H1 (cell line): ENCODE measurements around the gene ZNF646. TPM values are rescaled to one million over a fixed set of nuclear protein-coding genes. Genes with fewer than 3 reads are reported as not detected.

ENCODE experiments used
- ATF2 ChIP-seq: IDR thresholded peaks from 2 replicates; pipeline ENCODE4 v1.6.1; 2012; ENCODE audit warnings: low read length, inconsistent platforms
- ATF3 ChIP-seq: IDR thresholded peaks from 2 replicates; pipeline ENCODE4 v1.6.1; 2011; ENCODE audit warnings: low read depth, mild to moderate bottlenecking, low read length; ENCODE audit not compliant: insufficient read depth
- CBX5 ChIP-seq: fragments of 300-800, 300-1000 bp; sonication (generic); IDR thresholded peaks from 2 replicates; pipeline ENCODE4 v1.7.1; 2016; ENCODE audit warnings: antibody characterized with exemption, low read length, low read depth
- CHD1 ChIP-seq: IDR thresholded peaks from 2 replicates; pipeline ENCODE4 v1.6.1; 2012; ENCODE audit warnings: low read depth, low read length, improper control_type of control experiment
- CREB1 ChIP-seq: IDR thresholded peaks from 2 replicates; pipeline ENCODE4 v1.6.1; 2012; ENCODE audit warnings: inconsistent platforms
- CTBP2 ChIP-seq: IDR thresholded peaks from 2 replicates; pipeline ENCODE4 v1.7.0; 2011; ENCODE audit warnings: borderline replicate concordance, mild to moderate bottlenecking, moderate library complexity, mixed read lengths, low read length; ENCODE audit not compliant: insufficient read depth, insufficient read length
- EP300 ChIP-seq, 2 experiments: IDR thresholded peaks; 1 replicate in 1 of 2; 2 replicates in 1 of 2; pipeline ENCODE4 v1.6.1; 2011 to 2012; ENCODE audit warnings: low read depth in 2 of 2, low read length in 2 of 2, mild to moderate bottlenecking in 2 of 2, borderline replicate concordance in 1 of 2, inconsistent platforms in 1 of 2, moderate library complexity in 1 of 2
- HDAC6 ChIP-seq: IDR thresholded peaks from one replicate; pipeline ENCODE4 v1.7.1; 2012; ENCODE audit warnings: low read depth, mild to moderate bottlenecking, inconsistent platforms, low read length, moderate library complexity
- KDM1A ChIP-seq: fragments of 200-600, 300-600 bp; sonication (generic); IDR thresholded peaks from 2 replicates; pipeline ENCODE4 v1.7.1; 2016; ENCODE audit warnings: mild to moderate bottlenecking, low read length, borderline replicate concordance
- KDM4A ChIP-seq: IDR thresholded peaks from one replicate; pipeline ENCODE4 v1.7.1; 2012; ENCODE audit warnings: low read depth, mild to moderate bottlenecking, moderate library complexity, low read length, inconsistent platforms; ENCODE audit not compliant: severe bottlenecking
- KDM5A ChIP-seq: fragments of 200-600 bp; IDR thresholded peaks from 2 replicates; pipeline ENCODE4 v1.7.1; 2012; ENCODE audit warnings: mild to moderate bottlenecking, low read length, inconsistent platforms, mixed read lengths
- POU5F1 ChIP-seq: IDR thresholded peaks from 2 replicates; pipeline ENCODE4 v1.6.1; 2011; ENCODE audit warnings: low read depth, mild to moderate bottlenecking, low read length, moderate library complexity
- RFX5 ChIP-seq: IDR thresholded peaks from 2 replicates; pipeline ENCODE4 v1.6.1; 2011; ENCODE audit warnings: low read depth, low read length, improper control_type of control experiment, borderline replicate concordance
- RXRA ChIP-seq: IDR thresholded peaks from 2 replicates; pipeline ENCODE4 v1.6.1; 2011; ENCODE audit warnings: low read depth, mild to moderate bottlenecking, low read length, moderate library complexity; ENCODE audit not compliant: insufficient read depth
- SP2 ChIP-seq: IDR thresholded peaks from 2 replicates; pipeline ENCODE4 v1.6.1; 2012; ENCODE audit warnings: mild to moderate bottlenecking, low read length, inconsistent platforms
- SP4 ChIP-seq: IDR thresholded peaks from 2 replicates; pipeline ENCODE4 v1.6.1; 2012; ENCODE audit warnings: low read length, inconsistent platforms
- SRF ChIP-seq: IDR thresholded peaks from 2 replicates; pipeline ENCODE4 v1.6.1; 2011; ENCODE audit warnings: mild to moderate bottlenecking, low read depth, low read length, moderate library complexity
- TAF1 ChIP-seq: IDR thresholded peaks from 2 replicates; pipeline ENCODE4 v1.6.1; 2011; ENCODE audit warnings: mild to moderate bottlenecking, low read depth, low read length
- TEAD4 ChIP-seq: IDR thresholded peaks from 2 replicates; pipeline ENCODE4 v1.6.1; 2012; ENCODE audit warnings: low read depth, low read length, inconsistent platforms, mixed read lengths
- USF2 ChIP-seq: IDR thresholded peaks from 2 replicates; pipeline ENCODE4 v1.6.1; 2011; ENCODE audit warnings: low read length, improper control_type of control experiment
- YY1 ChIP-seq: IDR thresholded peaks from 2 replicates; pipeline ENCODE4 v1.6.1; 2011; ENCODE audit warnings: low read depth, mild to moderate bottlenecking, low read length
- polyA plus RNA-seq, 7 experiments: library from polyadenylated mRNA; depleted of rRNA in 3 of 7; stranded (reverse) in 5 of 7; unstranded in 2 of 7; fragments of >200 nt in 5 of 7; fragments of 200-250 nt in 2 of 7; gene quantifications; 1 replicate in 5 of 7; 2 replicates in 1 of 7; 4 replicates in 1 of 7; pipeline versions ENCODE4 v1.2.1 to v1.2.3, GENCODE V29; 2011 to 2013; ENCODE audit warnings: missing spikeins in 2 of 7, mixed read lengths in 2 of 7
- total RNA-seq: library from RNA; stranded (reverse); fragmentation: NEBNext Ultra II Directional; extraction: Animal tissue kit (Norgen Biotek cat#: 25700); gene quantifications from 2 replicates; pipeline ENCODE4 v1.2.1, GENCODE V29; 2021

The ZNF646 gene
- total and polyA plus RNA-seq, 2 of the 8 experiments (the other 6 are each of a cell fraction or from before 2014, with no cell fraction given), result 6.5 to 25.0 TPM

GRCh38 chr16:31073142-31073969 is 866 bp upstream of the ZNF646 start (continued):
- TF ChIP-seq RFX5 (no peak), RXRA (no peak), CREB1 (0 out of 2 replicates have a peak, but pooled peaks have one; percentile 12), SRF (no peak), POU5F1 (no peak), YY1 (peak; percentile 77; the same call in 1 of the 2 replicates), SP4 (no peak), TEAD4 (no peak), KDM4A (peak; percentile 79), USF2 (no peak), HDAC6 (no peak), ATF3 (no peak), EP300 (IDR thresholded peaks at IDR 0.05; ENCODE audit: borderline replicate concordance in 1 of 2, low read depth in 2 of 2, low read length in 2 of 2) (0 out of 3 replicates have a peak, but pooled peaks of 1 of the 2 experiments have one; percentile 10), TAF1 (peak; percentile 26), CHD1 (no peak), CBX5 (no peak), KDM5A (no peak; the same call in 1 of the 2 replicates), CTBP2 (no peak), ATF2 (no peak), SP2 (no peak), KDM1A (peak; percentile 99)
